Neural progenitor cell (in vitro differentiated cells): ENCODE results near the gene INPP4A. TPM values are rescaled to one million over a fixed set of nuclear protein-coding genes. Genes with fewer than 3 reads are reported as not detected.

Experiments
- DNase-seq: peaks from one replicate; pipeline ENCODE4 v3.0.0-alpha.2; 2016; ENCODE audit warnings: low spot score
- H2AFZ ChIP-seq: fragments of 200-600 bp; sonication (generic); replicated peaks from 2 replicates; pipeline ENCODE4 v1.6.1; 2016; ENCODE audit warnings: antibody characterized with exemption
- H3F3A ChIP-seq: fragments of 200-600 bp; sonication (generic); 2 replicates; pipeline ENCODE4 v1.6.1; 2016; ENCODE audit warnings: antibody characterized with exemption, low read depth
- H3K27ac ChIP-seq: fragments of 200-600 bp; sonication (generic); 2 replicates; pipeline ENCODE4 v1.5.1; 2016; ENCODE audit warnings: mild to moderate bottlenecking
- H3K27me3 ChIP-seq: fragments of 200-600 bp; sonication (generic); 2 replicates; pipeline ENCODE4 v1.6.1; 2016; ENCODE audit warnings: mild to moderate bottlenecking, moderate library complexity
- H3K36me3 ChIP-seq: fragments of 200-600 bp; sonication (generic); 2 replicates; pipeline ENCODE4 v1.5.1; 2016
- H3K4me1 ChIP-seq: fragments of 200-600 bp; sonication (generic); 2 replicates; pipeline ENCODE4 v1.6.1; 2016; ENCODE audit warnings: mixed run types
- H3K4me2 ChIP-seq: fragments of 200-600 bp; sonication (generic); 2 replicates; pipeline ENCODE4 v1.6.1; 2016
- H3K4me3 ChIP-seq: fragments of 200-600 bp; sonication (generic); 2 replicates; pipeline ENCODE4 v1.5.1; 2016
- H3K79me2 ChIP-seq: fragments of 200-600 bp; sonication (generic); 2 replicates; pipeline ENCODE4 v1.6.1; 2016; ENCODE audit warnings: low read depth
- H3K9ac ChIP-seq: fragments of 200-600 bp; sonication (generic); 2 replicates; pipeline ENCODE4 v1.6.1; 2016
- H3K9me3 ChIP-seq: fragments of 200-600 bp; sonication (generic); 2 replicates; pipeline ENCODE4 v1.5.1; 2016; ENCODE audit warnings: low read depth
- H4K20me1 ChIP-seq: fragments of 200-600 bp; sonication (generic); 2 replicates; pipeline ENCODE4 v1.6.1; 2016; ENCODE audit warnings: low read depth
- H3K27ac Mint-ChIP-seq: 3 replicates; pipeline ENCODE4 v1.8.0; 2021; ENCODE audit warnings: mixed read lengths
- H3K27me3 Mint-ChIP-seq: 2 replicates; pipeline ENCODE4 v1.8.0; 2022; ENCODE audit warnings: low read depth, mild to moderate bottlenecking, inconsistent platforms, moderate library complexity, mixed read lengths; ENCODE audit not compliant: insufficient read depth
- H3K36me3 Mint-ChIP-seq: 3 replicates; pipeline ENCODE4 v1.8.0; 2021; ENCODE audit warnings: mixed read lengths
- H3K4me1 Mint-ChIP-seq: 3 replicates; pipeline ENCODE4 v1.8.0; 2021; ENCODE audit warnings: mixed read lengths
- H3K4me3 Mint-ChIP-seq: 3 replicates; pipeline ENCODE4 v1.8.0; 2021; ENCODE audit warnings: mild to moderate bottlenecking, moderate library complexity, mixed read lengths
- H3K9me3 Mint-ChIP-seq: 3 replicates; pipeline ENCODE4 v1.8.0; 2020; ENCODE audit warnings: mixed read lengths
- EZH2 ChIP-seq: fragments of 200-600 bp; sonication (generic); IDR thresholded peaks from 2 replicates; pipeline ENCODE4 v1.6.1; 2017; ENCODE audit warnings: antibody characterized with exemption, mild to moderate bottlenecking, moderate library complexity
- EZH2phosphoT487 ChIP-seq: fragments of 200-600 bp; sonication (generic); IDR thresholded peaks from 2 replicates; pipeline ENCODE4 v1.6.1; 2017; ENCODE audit warnings: antibody characterized with exemption
- total RNA-seq: library from RNA; depleted of rRNA; stranded (reverse); fragments of >200 nt; gene quantifications from 2 replicates; pipeline ENCODE4 v1.2.3, GENCODE V29; 2015; ENCODE audit warnings: low replicate concordance
- TF ChIP-seq, protein P1 (sequence below): fragments of 200-600 bp; sonication (generic); IDR thresholded peaks from 2 replicates; pipeline ENCODE4 v1.5.1; 2017; ENCODE audit warnings: antibody characterized with exemption, mild to moderate bottlenecking

The INPP4A gene
- total RNA-seq, 1 donor from 2014 or later = 35.1 TPM

DNA sequence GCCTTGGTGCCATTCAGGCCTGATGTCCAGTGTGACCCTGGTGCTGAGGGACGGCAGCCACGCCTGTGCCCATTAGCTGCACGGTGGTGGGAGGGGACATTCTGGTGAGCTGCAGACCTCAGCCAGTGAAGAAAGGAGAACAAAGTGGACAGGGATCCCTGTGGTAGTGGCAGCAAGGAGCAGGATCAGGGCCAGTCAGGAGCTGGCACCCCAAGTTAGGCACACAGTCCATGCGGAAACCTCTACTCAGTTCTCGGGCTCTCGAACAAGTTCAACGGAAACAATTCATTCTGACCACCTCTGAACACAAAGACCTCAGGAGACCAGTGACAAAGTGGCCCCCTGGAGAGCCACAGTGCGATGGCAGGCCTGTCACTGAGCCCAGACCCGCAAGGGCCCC lies 133.6 kb downstream of the INPP4A start:
- Histone ChIP-seq H3K9me3 (no peaks in the 10 kb centered on the region), H2AFZ (no peak overlapping the region), H3K4me2 (no peak overlapping the region), H3K4me1 (no peaks in the 10 kb centered on the region), H3K79me2 (no peaks in the 10 kb centered on the region), H3K27me3 (no peaks in the 10 kb centered on the region), H3K36me3 (no peaks in the 10 kb centered on the region), H3K27ac (no peak overlapping the region), H4K20me1 (no peaks in the 10 kb centered on the region), H3K4me3 (no peak overlapping the region), H3F3A (no peaks in the 10 kb centered on the region), H3K9ac (no peak overlapping the region)
- H3K4me1 Mint-ChIP-seq = no peaks in the 10 kb centered on the region
- no peaks in the 10 kb centered on the region for H3K27me3 Mint-ChIP-seq
- no peak for TF ChIP-seq EZH2
- TF ChIP-seq, protein P1, sequence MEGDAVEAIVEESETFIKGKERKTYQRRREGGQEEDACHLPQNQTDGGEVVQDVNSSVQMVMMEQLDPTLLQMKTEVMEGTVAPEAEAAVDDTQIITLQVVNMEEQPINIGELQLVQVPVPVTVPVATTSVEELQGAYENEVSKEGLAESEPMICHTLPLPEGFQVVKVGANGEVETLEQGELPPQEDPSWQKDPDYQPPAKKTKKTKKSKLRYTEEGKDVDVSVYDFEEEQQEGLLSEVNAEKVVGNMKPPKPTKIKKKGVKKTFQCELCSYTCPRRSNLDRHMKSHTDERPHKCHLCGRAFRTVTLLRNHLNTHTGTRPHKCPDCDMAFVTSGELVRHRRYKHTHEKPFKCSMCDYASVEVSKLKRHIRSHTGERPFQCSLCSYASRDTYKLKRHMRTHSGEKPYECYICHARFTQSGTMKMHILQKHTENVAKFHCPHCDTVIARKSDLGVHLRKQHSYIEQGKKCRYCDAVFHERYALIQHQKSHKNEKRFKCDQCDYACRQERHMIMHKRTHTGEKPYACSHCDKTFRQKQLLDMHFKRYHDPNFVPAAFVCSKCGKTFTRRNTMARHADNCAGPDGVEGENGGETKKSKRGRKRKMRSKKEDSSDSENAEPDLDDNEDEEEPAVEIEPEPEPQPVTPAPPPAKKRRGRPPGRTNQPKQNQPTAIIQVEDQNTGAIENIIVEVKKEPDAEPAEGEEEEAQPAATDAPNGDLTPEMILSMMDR = no peak
- TF ChIP-seq EZH2phosphoT487 = no peak
- DNase-seq = no peak
- H3K36me3 Mint-ChIP-seq = peaks cover 16% of the 10 kb centered on the region
- H3K27ac Mint-ChIP-seq = no peak overlapping the region
- no peak overlapping the region for H3K4me3 Mint-ChIP-seq
- H3K9me3 Mint-ChIP-seq = no peaks in the 10 kb centered on the region

DNA sequence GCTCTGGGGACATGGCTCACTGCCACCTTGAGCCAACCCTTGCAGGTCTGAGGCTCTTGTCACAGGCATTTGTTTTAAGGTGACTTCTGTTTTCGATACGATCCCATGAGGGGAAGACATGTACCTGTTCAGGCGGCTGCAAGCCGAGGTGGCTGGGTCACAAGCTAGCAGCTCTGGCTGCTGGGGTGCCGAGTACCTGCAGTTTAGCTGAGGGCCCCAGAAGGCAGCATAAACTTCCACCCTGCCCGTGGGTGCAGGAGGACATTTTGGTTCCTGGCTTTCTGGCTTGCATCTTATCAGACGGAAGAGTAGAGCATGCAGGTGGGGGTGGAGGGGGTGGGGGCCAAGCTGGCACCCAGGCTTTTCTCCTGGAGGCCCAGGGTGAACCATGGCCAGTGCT lies 135.3 kb downstream of the INPP4A start:
- H3F3A ChIP-seq = no peaks in the 10 kb centered on the region
- H3K27ac ChIP-seq = no peak overlapping the region
- TF ChIP-seq, protein P1 = no peak
- no peaks in the 10 kb centered on the region for H3K4me1 Mint-ChIP-seq
- no peaks in the 10 kb centered on the region for H4K20me1 ChIP-seq
- no peaks in the 10 kb centered on the region for H3K27me3 ChIP-seq
- no peak overlapping the region for H2AFZ ChIP-seq
- no peaks in the 10 kb centered on the region for H3K36me3 ChIP-seq
- H3K9me3 ChIP-seq = no peaks in the 10 kb centered on the region
- no peaks in the 10 kb centered on the region for H3K79me2 ChIP-seq
- no peaks in the 10 kb centered on the region for H3K27me3 Mint-ChIP-seq
- H3K4me3 ChIP-seq = no peak overlapping the region
- no peak overlapping the region for H3K9ac ChIP-seq
- no peak overlapping the region for H3K4me2 ChIP-seq
- no peak overlapping the region for H3K27ac Mint-ChIP-seq
- no peaks in the 10 kb centered on the region for H3K9me3 Mint-ChIP-seq
- DNase-seq = no peak
- no peak overlapping the region for H3K4me3 Mint-ChIP-seq
- H3K4me1 ChIP-seq = no peaks in the 10 kb centered on the region
- H3K36me3 Mint-ChIP-seq = peaks cover 12% of the 10 kb centered on the region

DNA sequence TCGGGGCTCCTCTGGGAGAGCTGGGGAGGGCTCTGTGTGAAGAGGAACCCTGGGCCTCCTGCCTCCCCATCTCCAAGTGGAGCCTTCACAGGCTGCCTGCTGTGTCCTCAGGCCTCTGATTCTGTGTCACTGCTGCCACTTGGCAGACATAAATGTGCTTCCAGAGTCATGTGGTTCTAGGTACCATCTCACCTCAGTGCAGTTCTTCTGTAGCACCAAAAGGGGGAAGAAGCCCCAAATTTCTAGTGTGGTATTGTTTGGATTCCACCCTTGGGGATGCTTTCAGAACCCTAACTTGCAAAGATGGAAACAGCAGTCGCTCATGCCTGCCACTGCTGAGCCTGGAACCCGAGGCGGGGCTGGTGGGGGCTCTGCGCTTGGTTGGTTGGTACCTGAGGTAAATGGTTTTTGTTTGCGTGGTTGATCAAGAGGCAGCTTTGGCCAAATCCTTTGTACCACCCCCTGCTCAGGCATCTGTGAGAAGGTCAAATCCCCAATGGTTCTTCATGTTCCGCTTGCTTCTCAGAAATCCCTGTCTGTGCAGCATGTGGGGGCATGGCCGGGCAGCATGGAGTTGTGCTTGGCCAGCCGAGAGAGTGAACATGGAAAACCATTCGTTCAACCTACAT lies 136.1 kb downstream of the INPP4A start:
- Mint-ChIP-seq H3K27ac (no peak overlapping the region), H3K27me3 (no peaks in the 10 kb centered on the region), H3K9me3 (no peaks in the 10 kb centered on the region), H3K36me3 (peaks cover 12% of the 10 kb centered on the region), H3K4me3 (no peak overlapping the region), H3K4me1 (no peaks in the 10 kb centered on the region)
- Histone ChIP-seq H3K36me3 (no peaks in the 10 kb centered on the region), H4K20me1 (no peaks in the 10 kb centered on the region), H2AFZ (no peak overlapping the region), H3K4me1 (no peaks in the 10 kb centered on the region), H3K27ac (no peak overlapping the region), H3K4me3 (no peak overlapping the region), H3K79me2 (no peaks in the 10 kb centered on the region), H3F3A (no peaks in the 10 kb centered on the region), H3K9me3 (no peaks in the 10 kb centered on the region), H3K27me3 (no peaks in the 10 kb centered on the region), H3K4me2 (no peak overlapping the region), H3K9ac (no peak overlapping the region)
- no peak for DNase-seq
- TF ChIP-seq EZH2 = no peak
- no peak for TF ChIP-seq EZH2phosphoT487

DNA sequence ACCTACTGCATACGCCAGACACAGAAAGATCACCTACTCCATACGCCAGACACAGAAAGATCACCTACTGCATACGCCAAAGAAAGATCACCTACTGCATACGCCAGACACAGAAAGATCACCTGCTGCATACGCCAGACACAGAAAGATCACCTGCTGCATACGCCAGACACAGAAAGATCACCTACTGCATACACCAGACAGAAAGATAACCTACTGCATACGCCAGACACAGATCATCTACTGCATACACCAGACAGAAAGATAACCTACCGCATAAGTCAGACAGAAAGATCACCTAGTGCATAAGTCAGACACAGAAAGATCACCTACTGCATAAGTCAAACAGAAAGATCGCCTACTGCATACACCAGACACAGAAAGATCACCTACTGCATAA lies 137.9 kb downstream of the INPP4A start:
- Mint-ChIP-seq H3K27ac (no peak overlapping the region), H3K4me1 (no peaks in the 10 kb centered on the region), H3K36me3 (peaks cover 8% of the 10 kb centered on the region), H3K9me3 (no peaks in the 10 kb centered on the region), H3K4me3 (no peak overlapping the region), H3K27me3 (no peaks in the 10 kb centered on the region)
- no peak overlapping the region for H3K4me3 ChIP-seq
- no peak overlapping the region for H2AFZ ChIP-seq
- H3K27ac ChIP-seq = no peak overlapping the region
- H3K27me3 ChIP-seq = no peaks in the 10 kb centered on the region
- no peak for TF ChIP-seq EZH2phosphoT487
- TF ChIP-seq, protein P1 = no peak
- no peak for TF ChIP-seq EZH2
- H3K4me1 ChIP-seq = no peaks in the 10 kb centered on the region
- H3K4me2 ChIP-seq = no peak overlapping the region
- no peaks in the 10 kb centered on the region for H3K36me3 ChIP-seq
- H3F3A ChIP-seq = no peaks in the 10 kb centered on the region
- H3K79me2 ChIP-seq = no peaks in the 10 kb centered on the region
- no peak overlapping the region for H3K9ac ChIP-seq
- no peaks in the 10 kb centered on the region for H4K20me1 ChIP-seq
- no peak for DNase-seq
- no peaks in the 10 kb centered on the region for H3K9me3 ChIP-seq
